Measurements from ENCODE around the gene IRF5.

GRCh38 chr7:128918016-128918665 is 19.6 kb upstream of the IRF5 start:
- TF ChIP-seq EZH2phosphoT487 (IDR thresholded peaks at IDR 0.05; ENCODE audit: borderline replicate concordance, low read length) (no peak), CTCF (IDR thresholded peaks at IDR 0.05; ENCODE audit: low read depth, low read length, poor library complexity, severe bottlenecking) (no peak)
